MM.1S (cell line): Measurements from ENCODE around the gene ANP32A.
"Not testable (repeated sequence)": the region's sequence is repeated elsewhere in the genome, so short reads cannot be mapped to it uniquely, and the experiment has no call there.

Experiments
- DNase-seq: peaks from one replicate; pipeline ENCODE4 v3.0.0-alpha.2; 2015
- H2AFZ ChIP-seq: fragments of 300-600 bp; sonication (generic); 2 replicates; pipeline ENCODE4 v1.6.0; 2016; ENCODE audit warnings: antibody characterized with exemption, low read length
- H3F3A ChIP-seq: fragments of 300-600 bp; sonication (generic); 2 replicates; pipeline ENCODE4 v1.6.1; 2016; ENCODE audit warnings: mild to moderate bottlenecking, antibody characterized with exemption, low read length, moderate library complexity, mixed read lengths; ENCODE audit not compliant: insufficient read depth
- H3K27ac ChIP-seq: fragments of 300-600 bp; sonication (generic); 2 replicates; pipeline ENCODE4 v1.5.1; 2016; ENCODE audit warnings: mild to moderate bottlenecking, low read length
- H3K27me3 ChIP-seq: fragments of 300-600 bp; sonication (generic); replicated peaks from 2 replicates; pipeline ENCODE4 v1.6.0; 2016; ENCODE audit warnings: low read length; ENCODE audit not compliant: insufficient read depth
- H3K36me3 ChIP-seq: fragments of 300-600 bp; sonication (generic); replicated peaks from 2 replicates; pipeline ENCODE4 v1.6.1; 2016; ENCODE audit warnings: mild to moderate bottlenecking, low read length, mixed read lengths; ENCODE audit not compliant: insufficient read depth
- H3K4me1 ChIP-seq: fragments of 300-600 bp; sonication (generic); 2 replicates; pipeline ENCODE4 v1.6.1; 2016; ENCODE audit warnings: low read length, mixed read lengths
- H3K4me2 ChIP-seq: fragments of 300-600 bp; sonication (generic); 2 replicates; pipeline ENCODE4 v1.6.0; 2016; ENCODE audit warnings: low read depth, low read length
- H3K4me3 ChIP-seq: fragments of 300-600 bp; sonication (generic); 2 replicates; pipeline ENCODE4 v1.5.1; 2016; ENCODE audit warnings: low read length, mixed read lengths
- H3K79me2 ChIP-seq: fragments of 300-600 bp; sonication (generic); 2 replicates; pipeline ENCODE4 v1.6.1; 2016; ENCODE audit warnings: mixed run types, low read length, mixed read lengths
- H3K9ac ChIP-seq: fragments of 300-600 bp; sonication (generic); 2 replicates; pipeline ENCODE4 v1.6.1; 2016; ENCODE audit warnings: low read length, mixed read lengths
- H3K9me2 ChIP-seq: fragments of 300-600 bp; sonication (generic); replicated peaks from 2 replicates; pipeline ENCODE4 v1.6.1; 2016; ENCODE audit warnings: mild to moderate bottlenecking, low read length, mixed read lengths; ENCODE audit not compliant: insufficient read depth
- H3K9me3 ChIP-seq: fragments of 300-600 bp; sonication (generic); replicated peaks from 2 replicates; pipeline ENCODE4 v1.6.1; 2016; ENCODE audit warnings: mild to moderate bottlenecking, low read length, mixed read lengths; ENCODE audit not compliant: insufficient read depth
- H4K20me1 ChIP-seq: fragments of 300-600 bp; sonication (generic); 2 replicates; pipeline ENCODE4 v1.6.1; 2016; ENCODE audit warnings: mild to moderate bottlenecking, low read length, moderate library complexity, mixed read lengths; ENCODE audit not compliant: insufficient read depth
- CTCF ChIP-seq: fragments of 300-600 bp; sonication (generic); IDR thresholded peaks from 2 replicates; pipeline ENCODE4 v1.5.1; 2016; ENCODE audit warnings: antibody characterized with exemption, low read length, mixed read lengths
- EZH2 ChIP-seq: fragments of 300-600 bp; sonication (generic); optimal IDR thresholded peaks from 2 replicates; pipeline ENCODE3; 2017; ENCODE audit warnings: low read depth, mild to moderate bottlenecking, antibody characterized with exemption, low read length, mixed read lengths
- EZH2phosphoT487 ChIP-seq: fragments of 300-600 bp; sonication (generic); IDR thresholded peaks from 2 replicates; pipeline ENCODE4 v1.6.1; 2018; ENCODE audit warnings: antibody characterized with exemption, low read length

The ANP32A gene

DNA sequence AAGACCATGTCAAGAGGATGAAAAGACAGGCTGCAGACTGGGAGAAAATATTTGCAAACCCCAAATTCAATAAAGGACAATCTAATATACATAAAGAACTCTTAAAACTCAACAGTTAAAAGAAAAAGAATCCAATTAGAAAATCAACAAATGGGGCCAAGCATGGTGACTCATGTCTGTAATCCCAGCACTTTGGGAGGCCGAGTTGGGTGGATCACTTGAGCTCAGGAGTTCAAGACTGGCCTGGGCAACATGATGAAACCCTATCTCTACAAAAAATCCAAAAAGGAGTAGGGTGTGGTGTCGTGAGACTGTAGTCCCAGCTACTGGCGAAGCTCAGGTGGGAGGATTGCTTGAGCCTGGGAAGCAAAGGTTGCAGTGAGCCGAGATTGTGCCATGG is 57.6 kb downstream of the ANP32A start:
- H3K4me2 ChIP-seq, result no peak overlapping the region
- no peaks in the 10 kb centered on the region for H3K27me3 ChIP-seq
- H3K36me3 ChIP-seq, result no peaks in the 10 kb centered on the region
- H3K9me2 ChIP-seq, result no peaks in the 10 kb centered on the region
- H3K27ac ChIP-seq, result no peak overlapping the region
- H2AFZ ChIP-seq, result no peak overlapping the region
- H3K9me3 ChIP-seq, result no peaks in the 10 kb centered on the region
- no peak overlapping the region for H3K9ac ChIP-seq
- DNase-seq, result no peak
- TF ChIP-seq CTCF (no peak), EZH2phosphoT487 (no peak), EZH2 (no peak)
- no peaks in the 10 kb centered on the region for H4K20me1 ChIP-seq
- no peak overlapping the region for H3K4me3 ChIP-seq
- no peaks in the 10 kb centered on the region for H3F3A ChIP-seq
- no peaks in the 10 kb centered on the region for H3K79me2 ChIP-seq
- no peaks in the 10 kb centered on the region for H3K4me1 ChIP-seq

GRCh38 chr15:68759982-68760579 is 60.6 kb downstream of the ANP32A start:
- not testable (repeated sequence) for H2AFZ ChIP-seq, H3K4me2 ChIP-seq, DNase-seq, H3K4me3 ChIP-seq, H3K9ac ChIP-seq, H3K36me3 ChIP-seq, H3K79me2 ChIP-seq, H3K9me2 ChIP-seq, H4K20me1 ChIP-seq, H3K4me1 ChIP-seq, H3K27ac ChIP-seq, H3F3A ChIP-seq, H3K27me3 ChIP-seq, H3K9me3 ChIP-seq

DNA sequence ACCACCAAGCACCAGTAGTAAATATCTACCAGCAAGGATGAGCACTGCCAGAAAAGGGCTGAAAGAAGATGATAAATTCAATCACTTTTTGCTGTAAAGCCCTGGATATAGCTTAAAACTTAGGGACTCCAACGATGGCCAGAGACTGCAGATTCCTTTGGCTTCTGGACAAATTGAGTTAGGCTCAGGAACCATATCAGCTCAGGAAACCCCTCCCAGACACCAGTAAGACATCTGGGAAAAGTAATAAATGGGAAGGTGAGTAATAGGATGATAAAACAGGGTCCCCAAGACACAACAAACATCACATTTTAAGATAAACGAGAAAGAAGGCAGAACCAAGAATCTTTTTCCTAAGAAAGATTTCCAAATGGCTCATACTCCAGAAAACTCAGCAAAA is 65.0 kb downstream of the ANP32A start:
- DNase-seq, result no peak
- Histone ChIP-seq H2AFZ (no peak overlapping the region), H3K9me2 (no peaks in the 10 kb centered on the region), H3K4me2 (no peak overlapping the region), H3K4me3 (no peak overlapping the region), H3K36me3 (no peaks in the 10 kb centered on the region), H4K20me1 (no peaks in the 10 kb centered on the region), H3F3A (no peaks in the 10 kb centered on the region), H3K9me3 (no peaks in the 10 kb centered on the region), H3K9ac (no peak overlapping the region), H3K27ac (no peak overlapping the region), H3K4me1 (no peaks in the 10 kb centered on the region), H3K27me3 (no peaks in the 10 kb centered on the region), H3K79me2 (no peaks in the 10 kb centered on the region)
- TF ChIP-seq CTCF (no peak), EZH2phosphoT487 (no peak), EZH2 (no peak)

- Histone ChIP-seq H3K9me2 (no peaks in the 10 kb centered on the region), H3K36me3 (no peaks in the 10 kb centered on the region), H3K27ac (no peak overlapping the region), H3K4me1 (no peaks in the 10 kb centered on the region), H3K79me2 (no peaks in the 10 kb centered on the region), H3K27me3 (no peaks in the 10 kb centered on the region), H2AFZ (no peak overlapping the region), H3K9me3 (no peaks in the 10 kb centered on the region), H3F3A (no peaks in the 10 kb centered on the region), H3K4me3 (no peak overlapping the region), H4K20me1 (no peaks in the 10 kb centered on the region), H3K9ac (no peak overlapping the region), H3K4me2 (no peak overlapping the region)
- TF ChIP-seq CTCF, result no peak
- TF ChIP-seq EZH2, result no peak
- no peak for TF ChIP-seq EZH2phosphoT487
- DNase-seq, result no peak
Measured at GRCh38 chr15:68751622-68752021, 69.1 kb downstream of the ANP32A start.
